GM12891 (cell line): Measurements from ENCODE around the gene VTA1.
"Not testable (repeated sequence)": the region's sequence is repeated elsewhere in the genome, so short reads cannot be mapped to it uniquely, and the experiment has no call there.

Experiments used
- DNase-seq: peaks from one replicate; pipeline ENCODE4 v3.0.0; 2011; ENCODE audit warnings: low spot score; ENCODE audit not compliant: insufficient read length
- FAIRE-seq: peaks from 2 replicates; lab custom pipeline; 2011; peaks lifted over from hg19 to GRCh38; lab: Jason Lieb, UNC
- PAX5 ChIP-seq: IDR thresholded peaks from 2 replicates; pipeline ENCODE4 v1.6.1; 2011; ENCODE audit warnings: low read length, moderate library complexity, mild to moderate bottlenecking; ENCODE audit not compliant: insufficient read depth, severe bottlenecking
- POLR2A ChIP-seq: IDR thresholded peaks from 2 replicates; pipeline ENCODE4 v1.6.1; 2011; ENCODE audit warnings: low read depth, low read length, control low read depth
- POLR2AphosphoS5 ChIP-seq: IDR thresholded peaks from 2 replicates; pipeline ENCODE4 v1.6.1; 2011; ENCODE audit warnings: low read depth, low read length, control low read depth
- POU2F2 ChIP-seq: IDR thresholded peaks from 2 replicates; pipeline ENCODE4 v1.6.1; 2011; ENCODE audit warnings: low read depth, mild to moderate bottlenecking, control low read depth, low read length, moderate library complexity
- SPI1 ChIP-seq: IDR thresholded peaks from 2 replicates; pipeline ENCODE4 v1.6.1; 2011; ENCODE audit warnings: low read depth, low read length, control low read depth
- TAF1 ChIP-seq: IDR thresholded peaks from 2 replicates; pipeline ENCODE4 v1.6.1; 2011; ENCODE audit warnings: low read depth, low read length, control low read depth

VTA1 gene

DNA sequence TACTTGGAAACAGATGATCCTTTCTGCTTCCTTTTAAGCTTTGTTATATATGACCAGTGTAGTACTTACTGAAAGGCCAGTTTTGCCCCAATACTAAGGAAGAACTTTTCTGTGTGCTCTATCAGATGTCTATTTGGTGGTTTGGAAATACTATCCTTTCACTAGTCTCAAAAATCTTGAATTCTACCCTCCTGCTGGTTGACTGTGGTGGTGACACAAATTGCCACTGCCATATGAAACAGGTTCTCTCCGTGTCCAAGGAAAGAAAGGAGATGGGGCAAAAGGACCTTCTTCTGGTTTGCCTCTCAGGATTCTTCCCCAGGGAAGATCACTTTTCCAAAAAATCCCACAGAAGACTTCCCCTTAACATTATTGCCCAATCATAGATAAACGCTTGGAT lies 8.2 kb upstream of the VTA1 start:
- no peak for TF ChIP-seq POLR2A
- no peak for TF ChIP-seq TAF1
- TF ChIP-seq POLR2AphosphoS5: no peak
- no peak for TF ChIP-seq PAX5
- no peak for TF ChIP-seq POU2F2
- TF ChIP-seq SPI1: no peak
- no peak for FAIRE-seq
- DNase-seq: no peak

DNA sequence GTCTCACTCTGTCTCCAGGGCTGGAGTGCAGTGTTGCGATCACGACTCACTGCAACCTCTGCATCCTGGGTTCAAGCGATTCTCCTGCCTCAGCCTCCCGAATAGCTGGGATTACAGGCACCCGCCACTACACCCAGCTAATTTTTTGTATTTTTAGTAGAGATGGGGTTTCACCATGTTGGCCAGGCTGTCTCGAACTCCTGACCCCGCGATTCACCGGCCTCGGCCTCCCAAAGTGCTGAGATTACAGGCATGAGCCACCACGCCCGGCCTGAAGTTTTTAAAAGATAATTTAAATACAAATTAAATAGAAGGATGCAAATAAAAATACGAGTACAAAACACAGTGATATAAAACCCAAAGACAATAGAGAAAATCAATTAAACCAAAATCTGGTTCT lies 5.5 kb upstream of the VTA1 start:
- DNase-seq, FAIRE-seq: not testable (repeated sequence)

DNA sequence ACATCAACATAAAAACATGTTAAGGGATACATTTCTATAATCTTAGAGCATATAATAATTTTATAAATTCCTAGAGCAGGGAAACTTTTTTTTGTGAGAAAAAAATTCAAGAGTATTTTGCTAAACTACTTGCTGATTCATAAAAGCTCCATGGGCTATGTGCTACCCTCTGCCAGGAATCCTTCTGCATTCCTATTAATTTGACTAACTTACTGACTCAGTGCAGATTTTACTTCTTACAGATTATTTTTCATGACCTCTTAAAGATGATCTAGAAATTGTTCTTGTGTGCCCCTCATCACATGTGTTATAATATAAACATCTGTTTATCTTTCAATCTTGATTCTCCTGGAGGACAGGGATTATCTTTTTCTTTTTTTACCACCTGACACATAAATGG lies 5.7 kb downstream of the VTA1 start:
- TF ChIP-seq POLR2A: no peak
- no peak for TF ChIP-seq TAF1
- no peak for TF ChIP-seq POLR2AphosphoS5
- no peak for TF ChIP-seq PAX5
- no peak for TF ChIP-seq SPI1
- TF ChIP-seq POU2F2: no peak
- FAIRE-seq (no peak), DNase-seq (no peak)

DNA sequence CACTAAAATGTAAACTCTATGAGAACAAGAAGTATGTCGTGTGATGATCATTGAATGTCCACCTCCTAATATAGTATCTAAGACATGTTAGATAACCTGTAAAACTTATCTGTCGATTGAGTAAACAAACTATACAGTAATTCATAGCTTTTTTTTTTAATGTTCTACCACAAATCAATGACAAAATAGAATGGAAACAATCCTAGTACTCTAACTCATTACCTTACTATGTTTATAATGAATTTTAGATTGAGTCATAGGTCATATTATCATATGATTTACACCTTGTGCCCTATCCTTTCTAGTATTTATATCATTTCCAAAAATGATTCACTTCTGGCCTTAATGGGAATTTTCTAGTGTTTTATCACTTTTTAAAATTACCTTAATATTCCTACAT lies 6.1 kb downstream of the VTA1 start:
- TF ChIP-seq POLR2A (no peak), PAX5 (no peak), POLR2AphosphoS5 (no peak), SPI1 (no peak), POU2F2 (no peak)
- no peak for DNase-seq
- no peak for FAIRE-seq

DNA sequence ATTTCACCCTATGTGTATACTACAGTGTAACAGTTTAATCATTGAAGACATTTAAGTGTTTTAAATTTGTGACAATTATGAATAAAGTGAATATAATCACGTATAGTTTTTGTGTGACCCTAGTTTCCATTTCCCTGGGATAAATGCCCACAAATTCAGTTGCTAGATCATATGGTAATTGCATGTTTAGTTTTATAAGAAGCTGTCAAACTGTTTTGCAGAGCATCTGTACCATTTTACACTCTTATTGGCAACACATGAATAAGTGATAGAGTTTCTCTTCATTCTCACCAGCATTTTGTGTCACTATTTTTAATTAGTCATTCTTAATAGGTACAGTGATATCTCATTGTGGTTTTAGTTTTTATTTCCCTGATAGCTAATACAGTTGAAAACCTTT lies 7.3 kb downstream of the VTA1 start:
- no peak for TF ChIP-seq POU2F2
- no peak for TF ChIP-seq SPI1
- no peak for TF ChIP-seq TAF1
- no peak for TF ChIP-seq POLR2AphosphoS5
- TF ChIP-seq POLR2A: no peak
- no peak for TF ChIP-seq PAX5
- FAIRE-seq (no peak), DNase-seq (no peak)

DNA sequence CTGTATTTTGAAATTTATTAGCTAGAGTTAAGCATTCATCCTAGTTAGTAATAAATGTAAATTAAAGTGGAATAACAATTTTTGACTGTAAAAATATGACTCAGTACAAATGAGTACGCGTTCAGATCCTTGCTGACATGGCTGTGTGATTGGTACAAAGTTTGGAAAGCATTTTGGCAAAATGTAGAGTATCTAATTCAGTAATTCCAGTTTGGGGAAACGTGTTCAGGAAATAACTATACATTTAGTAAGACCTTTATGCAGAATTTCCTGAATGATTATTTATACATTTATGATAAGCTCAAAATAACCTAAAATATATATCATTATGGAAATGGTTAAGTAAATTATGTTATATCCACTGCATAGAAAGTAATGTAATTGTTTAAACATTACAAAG lies 8.0 kb downstream of the VTA1 start:
- TF ChIP-seq POU2F2: no peak
- TF ChIP-seq TAF1: no peak
- TF ChIP-seq POLR2A: no peak
- TF ChIP-seq SPI1: no peak
- TF ChIP-seq POLR2AphosphoS5: no peak
- TF ChIP-seq PAX5: no peak
- DNase-seq: no peak
- FAIRE-seq: no peak

DNA sequence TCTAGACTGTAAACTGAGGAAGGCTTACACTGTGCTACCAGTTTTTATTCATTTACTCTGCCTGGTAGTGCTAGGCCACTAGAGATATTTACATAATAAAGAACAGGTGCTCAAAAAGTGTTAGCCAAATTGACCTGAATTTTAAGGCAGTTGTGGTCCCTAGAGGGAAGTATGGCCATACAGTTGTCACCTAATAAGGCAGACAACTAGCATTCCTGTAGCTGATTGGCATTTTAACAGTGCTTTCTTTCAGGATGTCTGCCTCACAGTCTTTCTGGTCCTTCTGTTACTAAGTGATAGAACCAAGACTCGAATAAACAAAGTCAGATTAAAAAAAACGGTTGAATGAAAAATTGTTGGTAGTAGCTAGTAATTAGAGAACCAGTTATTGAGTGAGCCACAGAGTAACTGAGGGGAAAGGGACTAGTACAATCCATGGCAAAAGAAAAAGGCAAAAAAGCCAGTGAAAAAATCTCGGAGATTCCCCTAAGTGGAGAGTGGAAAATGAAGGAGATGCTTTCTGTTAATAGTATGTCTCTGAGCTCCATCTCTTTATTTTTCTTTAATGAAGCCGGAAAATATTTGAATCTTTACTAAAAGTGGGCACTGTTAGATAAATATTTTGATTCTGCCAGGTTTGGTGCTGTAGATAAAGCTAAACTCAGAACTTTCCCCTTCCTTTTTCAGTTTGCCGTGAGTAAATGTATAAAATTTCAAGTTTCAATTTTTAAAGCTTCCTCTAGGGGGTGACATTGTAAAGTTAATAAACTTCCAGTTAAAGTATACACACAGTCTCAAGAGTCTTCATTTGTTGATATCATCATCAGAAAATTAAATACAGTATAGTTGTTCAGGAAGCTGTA lies 9.1 kb downstream of the VTA1 start:
- peak; percentile 20 for FAIRE-seq
- no peak for TF ChIP-seq SPI1
- TF ChIP-seq POU2F2: no peak
- no peak for TF ChIP-seq POLR2A
- no peak for TF ChIP-seq POLR2AphosphoS5
- TF ChIP-seq PAX5: no peak
- no peak for TF ChIP-seq TAF1

DNA sequence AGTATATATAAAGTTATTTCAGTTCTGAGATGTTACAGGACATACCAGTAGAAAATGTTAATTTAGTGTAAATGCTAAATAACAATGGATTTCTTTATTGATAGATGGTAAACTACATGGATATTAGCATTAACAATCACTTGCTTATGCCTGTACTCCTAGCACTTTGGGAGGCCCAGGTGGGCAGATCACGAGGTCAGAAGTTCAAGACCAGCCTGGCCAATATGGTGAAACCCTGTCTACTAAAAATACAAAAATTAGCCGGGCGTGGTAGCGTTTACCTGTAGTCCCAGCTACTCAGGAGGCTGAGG lies 9.7 kb downstream of the VTA1 start:
- not testable (repeated sequence) for FAIRE-seq, DNase-seq

More for the DNA sequence above, 9.1 kb downstream of the VTA1 start:
- DNase-seq: no peak

DNA sequence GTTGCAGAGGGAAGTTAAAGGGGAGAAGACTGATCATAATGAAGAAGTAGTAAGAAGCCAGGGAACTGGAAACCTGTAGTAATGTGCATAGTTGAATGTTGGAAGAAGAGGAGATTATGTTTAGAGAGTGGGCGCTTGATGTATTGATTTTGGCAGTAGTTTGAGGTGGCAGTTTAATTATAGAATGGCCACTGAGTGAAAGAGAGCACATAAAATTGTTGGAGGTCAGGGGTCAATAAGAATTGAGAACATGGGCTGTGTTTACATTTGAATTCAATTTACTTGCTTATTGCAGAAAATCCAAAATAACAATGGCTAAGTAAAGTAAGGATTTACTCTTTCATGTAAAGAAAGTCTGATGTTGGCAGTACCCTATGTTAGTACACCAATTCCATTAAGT lies 15.7 kb downstream of the VTA1 start:
- no peak for FAIRE-seq
- DNase-seq: no peak
- TF ChIP-seq SPI1 (no peak), POLR2AphosphoS5 (no peak), POU2F2 (no peak), TAF1 (no peak), POLR2A (no peak)

DNA sequence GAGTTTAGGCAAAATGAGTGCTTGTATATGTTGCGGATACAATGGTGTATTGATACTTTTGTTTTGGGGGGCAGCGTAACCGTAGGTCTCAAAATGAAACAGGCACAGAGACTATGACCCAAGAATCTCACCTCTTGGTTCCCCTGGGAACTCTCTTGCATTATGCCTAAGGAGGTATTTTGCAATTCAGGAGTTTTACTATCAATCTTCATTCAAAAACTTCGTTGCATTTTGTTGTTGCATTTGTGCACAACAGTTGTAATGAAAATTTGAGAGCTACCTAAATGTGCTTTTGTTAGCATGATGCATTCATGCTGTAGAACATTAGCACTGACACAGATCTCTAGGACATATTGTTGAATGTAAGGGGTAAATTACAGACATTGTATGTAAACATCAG lies 18.2 kb downstream of the VTA1 start:
- no peak for DNase-seq
- TF ChIP-seq SPI1: no peak
- TF ChIP-seq POLR2A: no peak

DNA sequence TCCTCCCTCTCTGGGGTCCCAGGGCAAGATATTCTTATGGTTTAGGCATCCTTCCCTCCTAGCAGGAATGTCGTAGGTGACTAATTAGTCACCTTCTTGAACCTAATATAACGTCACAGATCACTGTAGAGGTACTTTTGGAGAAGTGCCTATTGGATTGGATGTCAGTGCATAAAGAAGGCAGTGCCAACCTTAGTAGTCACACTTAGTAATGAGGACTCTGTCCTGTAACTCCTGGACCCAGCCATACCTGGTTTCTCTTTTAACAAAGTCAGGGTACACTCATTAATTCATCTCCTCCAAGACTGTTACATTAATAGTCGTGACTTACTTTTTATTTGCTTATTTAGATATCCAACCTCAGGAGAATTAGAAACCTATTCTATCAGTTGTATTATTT lies 20.0 kb downstream of the VTA1 start:
- FAIRE-seq (no peak), DNase-seq (no peak)
- no peak for TF ChIP-seq SPI1
- no peak for TF ChIP-seq TAF1
- TF ChIP-seq POU2F2: no peak
- no peak for TF ChIP-seq POLR2AphosphoS5
- TF ChIP-seq POLR2A: no peak
- no peak for TF ChIP-seq PAX5

More for the DNA sequence above, 18.2 kb downstream of the VTA1 start:
- peak; percentile 76 for FAIRE-seq
